Liver (tissue), 9 donors: Measurements from ENCODE around the gene KATNAL2. TPM values are rescaled to one million over a fixed set of nuclear protein-coding genes. Genes with fewer than 3 reads are reported as not detected.

Experiments used
- DNase-seq: peaks from one replicate; pipeline ENCODE4 v3.0.0-alpha.2; 2017; ENCODE audit warnings: low spot score
- H3K27ac ChIP-seq, 2 donors: one replicate each; pipeline ENCODE4 v1.7.0; 2013; ENCODE audit warnings: inconsistent platforms in 2 of 2, low read length in 2 of 2, control low read depth in 1 of 2, low read depth in 1 of 2, mild to moderate bottlenecking in 1 of 2
- H3K27me3 ChIP-seq, 4 donors: one replicate each; pipeline versions ENCODE4 v1.6.1 to v1.7.0; 2013; ENCODE audit warnings: low read length in 3 of 4, inconsistent platforms in 1 of 4, mild to moderate bottlenecking in 1 of 4, moderate library complexity in 1 of 4; ENCODE audit not compliant: control insufficient read depth in 4 of 4, insufficient read depth in 4 of 4
- H3K36me3 ChIP-seq, 4 donors: one replicate each; pipeline versions ENCODE4 v1.6.1 to v1.7.0; 2013; ENCODE audit warnings: low read length in 3 of 4, mild to moderate bottlenecking in 3 of 4, low read depth in 1 of 4, moderate library complexity in 1 of 4; ENCODE audit not compliant: control insufficient read depth in 4 of 4, insufficient read depth in 3 of 4
- H3K4me1 ChIP-seq, 4 donors: one replicate each; pipeline versions ENCODE4 v1.6.1 to v1.7.0; 2013; ENCODE audit warnings: low read length in 3 of 4, mild to moderate bottlenecking in 3 of 4, moderate library complexity in 1 of 4; ENCODE audit not compliant: control insufficient read depth in 4 of 4, insufficient read depth in 4 of 4
- H3K4me3 ChIP-seq, 3 donors: one replicate each; pipeline versions ENCODE4 v1.6.1 to v1.7.0; 2013; ENCODE audit warnings: low read length in 3 of 3, control low read depth in 1 of 3, low read depth in 1 of 3, mild to moderate bottlenecking in 1 of 3
- H3K9ac ChIP-seq, 2 donors: one replicate each; pipeline ENCODE4 v1.7.0; 2013; ENCODE audit warnings: low read length in 2 of 2, mild to moderate bottlenecking in 2 of 2, moderate library complexity in 2 of 2, control low read depth in 1 of 2, low read depth in 1 of 2
- H3K9me3 ChIP-seq, 4 donors: one replicate each; pipeline versions ENCODE4 v1.6.1 to v1.7.0; 2013; ENCODE audit warnings: low read length in 3 of 4; ENCODE audit not compliant: control insufficient read depth in 4 of 4
- EGR1 ChIP-seq, 2 donors: IDR thresholded peaks; 2 replicates each; pipeline ENCODE4 v1.6.1; 2016 to 2018; ENCODE audit warnings: antibody characterized with exemption in 2 of 2, low read depth in 2 of 2
- FOXA1 ChIP-seq: IDR thresholded peaks from 2 replicates; pipeline ENCODE4 v1.6.1; 2016; ENCODE audit warnings: antibody characterized with exemption
- FOXA2 ChIP-seq: IDR thresholded peaks from 2 replicates; pipeline ENCODE4 v1.6.1; 2016; ENCODE audit warnings: antibody characterized with exemption
- HNF4A ChIP-seq, 2 donors: conservative IDR thresholded peaks; 2 replicates each; pipeline ENCODE4 v1.6.1; 2016; ENCODE audit warnings: antibody characterized with exemption in 2 of 2, mild to moderate bottlenecking in 2 of 2
- HNF4G ChIP-seq: IDR thresholded peaks from 2 replicates; pipeline ENCODE4 v1.6.1; 2016; ENCODE audit warnings: antibody characterized with exemption
- JUND ChIP-seq, 2 donors: IDR thresholded peaks; 2 replicates each; pipeline ENCODE4 v1.6.1; 2016; ENCODE audit warnings: antibody characterized with exemption in 2 of 2
- NR2F2 ChIP-seq: IDR thresholded peaks from 2 replicates; pipeline ENCODE4 v1.6.1; 2016; ENCODE audit warnings: antibody characterized with exemption
- RAD21 ChIP-seq, 2 donors: IDR thresholded peaks; 2 replicates each; pipeline ENCODE4 v1.6.1; 2016; ENCODE audit warnings: antibody characterized with exemption in 2 of 2, mild to moderate bottlenecking in 2 of 2
- RXRA ChIP-seq, 2 donors: IDR thresholded peaks; 2 replicates each; pipeline ENCODE4 v1.6.1; 2017 to 2018; ENCODE audit warnings: antibody characterized with exemption in 2 of 2, mild to moderate bottlenecking in 1 of 2
- SP1 ChIP-seq: IDR thresholded peaks from 2 replicates; pipeline ENCODE4 v1.6.1; 2018; ENCODE audit warnings: antibody characterized with exemption, mild to moderate bottlenecking
- TAF1 ChIP-seq: conservative IDR thresholded peaks from 2 replicates; pipeline ENCODE4 v1.6.1; 2016; ENCODE audit warnings: antibody characterized with exemption, mild to moderate bottlenecking
- YY1 ChIP-seq: IDR thresholded peaks from 2 replicates; pipeline ENCODE4 v1.6.1; 2016; ENCODE audit warnings: antibody characterized with exemption, mild to moderate bottlenecking
- WGBS: extraction: QIAGEN DNeasy Blood & Tissue Kit; methylation state at CpG from one replicate; pipeline ENCODE4 v1.1.7; 2013; 5-methylcytosine and 5-hydroxymethylcytosine counted together
- polyA plus RNA-seq, 2 donors: library from polyadenylated mRNA; stranded (reverse) in 1 of 2; unstranded in 1 of 2; fragments of 200-250 nt in 1 of 2; fragments of >200 nt in 1 of 2; fragmentation: Nextera tagmentation in 1 of 2; extraction: Ambion mirVana in 1 of 2; gene quantifications; one replicate each; pipeline versions ENCODE4 v1.2.1 to v1.2.3, GENCODE V29; 2013 to 2015
- total RNA-seq, 2 donors: library from RNA; depleted of rRNA; stranded (reverse); fragments of >200 nt; gene quantifications; one replicate each; pipeline ENCODE4 v1.2.3, GENCODE V29; 2014
- TF ChIP-seq, protein P1 (sequence below): IDR thresholded peaks from 2 replicates; pipeline ENCODE4 v1.6.1; 2016; ENCODE audit warnings: antibody characterized with exemption
- TF ChIP-seq, protein P2 (sequence below): fragments of 150-350 bp; IDR thresholded peaks from 2 replicates; pipeline ENCODE4 v1.5.1; 2017; ENCODE audit warnings: improper control_type of control experiment, low read depth, low read length; ENCODE audit not compliant: missing input control
- TF ChIP-seq, protein P3 (sequence below): IDR thresholded peaks from 2 replicates; pipeline ENCODE4 v1.6.1; 2016; ENCODE audit warnings: antibody characterized with exemption
- TF ChIP-seq, protein P4 (sequence below): IDR thresholded peaks from 2 replicates; pipeline ENCODE4 v1.6.1; 2016; ENCODE audit warnings: antibody characterized with exemption, mild to moderate bottlenecking
- donor health status: healthy.
- donor health status: healthy.
- donor health status: healthy.
- donor health status: healthy.
- donor health status: healthy.

KATNAL2 gene
- total and polyA plus RNA-seq, 4 donors: 0.42 to 4.8 (median 1.5) TPM

DNA sequence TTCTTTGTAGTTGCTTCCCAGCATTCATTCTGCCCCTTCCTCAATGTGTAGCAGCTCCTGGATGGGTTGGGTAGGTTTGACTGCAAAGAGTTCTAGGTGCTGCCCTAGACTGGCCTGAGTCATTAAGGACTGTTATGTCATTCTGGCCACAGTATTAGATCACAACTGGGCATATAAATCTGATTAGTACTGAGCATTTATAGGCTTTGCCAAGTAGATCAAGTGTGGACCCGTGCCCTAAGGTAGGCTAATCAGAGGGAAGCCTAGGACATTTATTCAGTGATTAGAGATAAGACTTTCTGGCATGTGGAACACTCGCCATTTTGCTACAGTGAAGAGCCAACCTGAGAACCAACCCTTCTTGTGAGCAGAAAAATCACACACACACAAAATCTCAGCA, 2.7 kb downstream of the KATNAL2 start:
- Histone ChIP-seq H3K36me3 (no peaks in the 10 kb centered on the region), H3K9me3 (no peaks in the 10 kb centered on the region), H3K27ac (no peak overlapping the region), H3K27me3 (no peaks in the 10 kb centered on the region), H3K4me1 (peaks cover 1 to 18% (median 12%) of the 10 kb centered on the region in 4 donors), H3K9ac (no peak overlapping the region), H3K4me3 (no peak overlapping the region)
- no peak for DNase-seq
- TF ChIP-seq, protein P1, sequence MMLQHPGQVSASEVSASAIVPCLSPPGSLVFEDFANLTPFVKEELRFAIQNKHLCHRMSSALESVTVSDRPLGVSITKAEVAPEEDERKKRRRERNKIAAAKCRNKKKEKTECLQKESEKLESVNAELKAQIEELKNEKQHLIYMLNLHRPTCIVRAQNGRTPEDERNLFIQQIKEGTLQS: no peak
- TF ChIP-seq, protein P2, sequence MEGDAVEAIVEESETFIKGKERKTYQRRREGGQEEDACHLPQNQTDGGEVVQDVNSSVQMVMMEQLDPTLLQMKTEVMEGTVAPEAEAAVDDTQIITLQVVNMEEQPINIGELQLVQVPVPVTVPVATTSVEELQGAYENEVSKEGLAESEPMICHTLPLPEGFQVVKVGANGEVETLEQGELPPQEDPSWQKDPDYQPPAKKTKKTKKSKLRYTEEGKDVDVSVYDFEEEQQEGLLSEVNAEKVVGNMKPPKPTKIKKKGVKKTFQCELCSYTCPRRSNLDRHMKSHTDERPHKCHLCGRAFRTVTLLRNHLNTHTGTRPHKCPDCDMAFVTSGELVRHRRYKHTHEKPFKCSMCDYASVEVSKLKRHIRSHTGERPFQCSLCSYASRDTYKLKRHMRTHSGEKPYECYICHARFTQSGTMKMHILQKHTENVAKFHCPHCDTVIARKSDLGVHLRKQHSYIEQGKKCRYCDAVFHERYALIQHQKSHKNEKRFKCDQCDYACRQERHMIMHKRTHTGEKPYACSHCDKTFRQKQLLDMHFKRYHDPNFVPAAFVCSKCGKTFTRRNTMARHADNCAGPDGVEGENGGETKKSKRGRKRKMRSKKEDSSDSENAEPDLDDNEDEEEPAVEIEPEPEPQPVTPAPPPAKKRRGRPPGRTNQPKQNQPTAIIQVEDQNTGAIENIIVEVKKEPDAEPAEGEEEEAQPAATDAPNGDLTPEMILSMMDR: no peak
- TF ChIP-seq NR2F2: no peak
- TF ChIP-seq RXRA (IDR thresholded peaks at IDR 0.05): no peak
- no peak for TF ChIP-seq YY1
- TF ChIP-seq, protein P3, sequence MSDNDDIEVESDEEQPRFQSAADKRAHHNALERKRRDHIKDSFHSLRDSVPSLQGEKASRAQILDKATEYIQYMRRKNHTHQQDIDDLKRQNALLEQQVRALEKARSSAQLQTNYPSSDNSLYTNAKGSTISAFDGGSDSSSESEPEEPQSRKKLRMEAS: no peak
- TF ChIP-seq TAF1: no peak
- no peak for TF ChIP-seq FOXA2
- TF ChIP-seq HNF4A (conservative IDR thresholded peaks at IDR 0.05): no peak
- no peak for TF ChIP-seq FOXA1
- no peak for TF ChIP-seq RAD21 (IDR thresholded peaks at IDR 0.05)
- TF ChIP-seq, protein P4, sequence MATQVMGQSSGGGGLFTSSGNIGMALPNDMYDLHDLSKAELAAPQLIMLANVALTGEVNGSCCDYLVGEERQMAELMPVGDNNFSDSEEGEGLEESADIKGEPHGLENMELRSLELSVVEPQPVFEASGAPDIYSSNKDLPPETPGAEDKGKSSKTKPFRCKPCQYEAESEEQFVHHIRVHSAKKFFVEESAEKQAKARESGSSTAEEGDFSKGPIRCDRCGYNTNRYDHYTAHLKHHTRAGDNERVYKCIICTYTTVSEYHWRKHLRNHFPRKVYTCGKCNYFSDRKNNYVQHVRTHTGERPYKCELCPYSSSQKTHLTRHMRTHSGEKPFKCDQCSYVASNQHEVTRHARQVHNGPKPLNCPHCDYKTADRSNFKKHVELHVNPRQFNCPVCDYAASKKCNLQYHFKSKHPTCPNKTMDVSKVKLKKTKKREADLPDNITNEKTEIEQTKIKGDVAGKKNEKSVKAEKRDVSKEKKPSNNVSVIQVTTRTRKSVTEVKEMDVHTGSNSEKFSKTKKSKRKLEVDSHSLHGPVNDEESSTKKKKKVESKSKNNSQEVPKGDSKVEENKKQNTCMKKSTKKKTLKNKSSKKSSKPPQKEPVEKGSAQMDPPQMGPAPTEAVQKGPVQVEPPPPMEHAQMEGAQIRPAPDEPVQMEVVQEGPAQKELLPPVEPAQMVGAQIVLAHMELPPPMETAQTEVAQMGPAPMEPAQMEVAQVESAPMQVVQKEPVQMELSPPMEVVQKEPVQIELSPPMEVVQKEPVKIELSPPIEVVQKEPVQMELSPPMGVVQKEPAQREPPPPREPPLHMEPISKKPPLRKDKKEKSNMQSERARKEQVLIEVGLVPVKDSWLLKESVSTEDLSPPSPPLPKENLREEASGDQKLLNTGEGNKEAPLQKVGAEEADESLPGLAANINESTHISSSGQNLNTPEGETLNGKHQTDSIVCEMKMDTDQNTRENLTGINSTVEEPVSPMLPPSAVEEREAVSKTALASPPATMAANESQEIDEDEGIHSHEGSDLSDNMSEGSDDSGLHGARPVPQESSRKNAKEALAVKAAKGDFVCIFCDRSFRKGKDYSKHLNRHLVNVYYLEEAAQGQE: no peak
- WGBS: 68% methylated on average over 2 of the region's 2 CpGs

DNA sequence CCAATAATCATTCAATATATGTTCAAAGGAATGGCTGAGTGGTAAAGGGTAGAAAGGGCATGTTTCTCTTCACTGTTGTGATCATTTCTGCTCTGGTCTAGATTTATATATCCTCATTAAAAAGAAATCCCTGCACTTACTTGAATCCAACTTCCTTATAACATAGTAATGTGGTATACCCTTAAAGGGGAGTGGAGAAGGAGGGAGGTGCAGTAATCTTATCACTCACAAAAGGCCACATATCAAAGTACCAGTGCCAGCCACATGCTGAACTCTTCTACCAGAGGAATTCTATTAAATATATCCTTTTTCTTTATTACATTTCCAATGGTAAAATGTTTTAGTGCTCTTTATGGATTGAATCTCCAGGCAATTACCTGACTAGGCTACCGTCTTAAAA, 3.3 kb downstream of the KATNAL2 start:
- Histone ChIP-seq H3K27ac (no peak overlapping the region), H3K4me3 (no peak overlapping the region), H3K9ac (no peak overlapping the region), H3K27me3 (no peaks in the 10 kb centered on the region), H3K36me3 (no peaks in the 10 kb centered on the region), H3K4me1 (peaks cover 1 to 18% (median 12%) of the 10 kb centered on the region in 4 donors), H3K9me3 (no peaks in the 10 kb centered on the region)
- TF ChIP-seq SP1 (no peak), EGR1 (IDR thresholded peaks at IDR 0.05; ENCODE audit: low read depth in 2 of 2) (no peak), HNF4G (no peak), RAD21 (IDR thresholded peaks at IDR 0.05) (no peak), JUND (IDR thresholded peaks at IDR 0.05) (no peak), FOXA1 (no peak), TAF1 (no peak)
- TF ChIP-seq, protein P3: no peak
- TF ChIP-seq, protein P2: no peak
- TF ChIP-seq, protein P1: no peak
- 93% methylated on average over 1 of the region's 1 CpG for WGBS
- no peak for DNase-seq
